Thyroid gland (tissue), 4 donors: ENCODE data around the gene DOCK10. TPM values are rescaled to one million over a fixed set of nuclear protein-coding genes. Genes with fewer than 3 reads are reported as not detected.
"Not testable (repeated sequence)": the region's sequence is repeated elsewhere in the genome, so short reads cannot be mapped to it uniquely, and the experiment has no call there.

Experiments used
- DNase-seq, 2 donors: peaks; one replicate each; pipeline ENCODE4 v3.0.0-alpha.2; 2019
- H3K27ac ChIP-seq, 3 donors: fragments of 200-600 bp; sonication (generic); 1 replicate in 2 of 3; 2 replicates in 1 of 3; pipeline ENCODE4 v1.5.1; 2016 to 2019; ENCODE audit warnings: mild to moderate bottlenecking in 1 of 3, moderate library complexity in 1 of 3
- H3K27me3 ChIP-seq: fragments of 200-600 bp; sonication (generic); one replicate; pipeline ENCODE4 v1.5.1; 2019
- H3K36me3 ChIP-seq, 2 donors: fragments of 200-600 bp; sonication (generic); one replicate each; pipeline ENCODE4 v1.5.1; 2016 to 2019
- H3K4me1 ChIP-seq, 2 donors: fragments of 200-600 bp; sonication (generic); one replicate each; pipeline ENCODE4 v1.5.1; 2017 to 2019
- H3K4me3 ChIP-seq, 3 donors: fragments of 200-600 bp; sonication (generic); replicated peaks in 1 of 3; 1 replicate in 2 of 3; 2 replicates in 1 of 3; pipeline ENCODE4 v1.5.1; 2016; ENCODE audit warnings: mild to moderate bottlenecking in 1 of 3
- H3K9me3 ChIP-seq: fragments of 200-600 bp; sonication (generic); one replicate; pipeline ENCODE4 v1.5.1; 2017
- POLR2A ChIP-seq, 2 donors: fragments of 450-650 bp; IDR thresholded peaks; one replicate each; pipeline ENCODE4 v1.6.1; 2017; ENCODE audit warnings: antibody characterized with exemption in 2 of 2, mild to moderate bottlenecking in 2 of 2, moderate library complexity in 1 of 2
- WGBS, 2 donors: methylation state at CpG; one replicate each; pipeline ENCODE4 v1.1.5; 2017; 5-methylcytosine and 5-hydroxymethylcytosine counted together
- intact Hi-C: fragments of 100-400 bp; cut with DNase I; formaldehyde crosslinking; loops from one replicate; pipeline ENCODE4 v1.15.1; 2023
- total RNA-seq, 4 donors: library from RNA; depleted of rRNA; stranded (reverse); fragments of >200 nt; gene quantifications; one replicate each; pipeline ENCODE4 v1.2.3, GENCODE V29; 2016
- TF ChIP-seq, protein P1 (sequence below), 6 experiments: fragments of 200-600 bp in 3 of 6; fragments of 450-650 bp in 3 of 6; sonication (generic) in 3 of 6; IDR thresholded peaks; one replicate each; pipeline ENCODE4 v1.5.1; 2016 to 2019; ENCODE audit warnings: antibody characterized with exemption in 6 of 6, mild to moderate bottlenecking in 2 of 6, inconsistent platforms in 1 of 6, moderate library complexity in 1 of 6

Gene DOCK10
- total RNA-seq, 4 donors from 2014 or later: 4.6 to 8.9 (median 7.1) TPM

DNA sequence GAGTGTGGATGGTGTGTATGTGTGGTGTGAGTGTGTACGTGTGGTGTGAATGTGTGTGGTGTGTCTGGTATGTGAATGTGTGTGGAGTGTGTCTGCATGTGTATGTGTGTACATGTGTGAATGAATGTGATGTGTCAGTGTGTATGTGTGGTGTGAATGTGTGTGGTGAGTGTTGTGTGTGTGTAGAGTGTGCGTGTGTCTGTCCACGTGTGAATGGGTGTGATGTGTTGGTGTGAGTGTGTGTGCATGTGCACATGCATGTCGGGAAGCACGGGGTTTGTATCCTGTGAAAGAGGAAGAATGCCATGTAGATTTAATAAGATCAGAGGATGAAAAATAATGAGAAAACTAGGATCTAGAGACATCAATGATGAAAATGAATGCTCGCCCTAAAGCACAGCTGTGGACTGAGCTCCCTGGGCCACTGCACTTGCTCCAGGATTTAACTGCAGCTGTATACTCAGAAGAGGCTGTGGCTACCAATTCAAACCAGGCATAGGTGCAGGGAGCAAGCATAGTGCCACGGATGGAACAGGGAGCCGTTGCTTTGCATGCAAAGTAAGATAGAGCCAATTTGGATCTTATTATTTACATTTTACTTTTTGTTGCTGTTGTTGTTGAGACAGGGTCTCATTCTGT is 122.7 kb downstream of the DOCK10 start:
- no peak overlapping the region for H3K4me3 ChIP-seq
- WGBS, 2 donors: 87 to 88% methylated on average over 8 of the region's 8 CpGs
- H3K27me3 ChIP-seq: no peaks in the 10 kb centered on the region
- H3K9me3 ChIP-seq: no peaks in the 10 kb centered on the region
- no peak for TF ChIP-seq POLR2A (IDR thresholded peaks at IDR 0.05)
- TF ChIP-seq, protein P1, sequence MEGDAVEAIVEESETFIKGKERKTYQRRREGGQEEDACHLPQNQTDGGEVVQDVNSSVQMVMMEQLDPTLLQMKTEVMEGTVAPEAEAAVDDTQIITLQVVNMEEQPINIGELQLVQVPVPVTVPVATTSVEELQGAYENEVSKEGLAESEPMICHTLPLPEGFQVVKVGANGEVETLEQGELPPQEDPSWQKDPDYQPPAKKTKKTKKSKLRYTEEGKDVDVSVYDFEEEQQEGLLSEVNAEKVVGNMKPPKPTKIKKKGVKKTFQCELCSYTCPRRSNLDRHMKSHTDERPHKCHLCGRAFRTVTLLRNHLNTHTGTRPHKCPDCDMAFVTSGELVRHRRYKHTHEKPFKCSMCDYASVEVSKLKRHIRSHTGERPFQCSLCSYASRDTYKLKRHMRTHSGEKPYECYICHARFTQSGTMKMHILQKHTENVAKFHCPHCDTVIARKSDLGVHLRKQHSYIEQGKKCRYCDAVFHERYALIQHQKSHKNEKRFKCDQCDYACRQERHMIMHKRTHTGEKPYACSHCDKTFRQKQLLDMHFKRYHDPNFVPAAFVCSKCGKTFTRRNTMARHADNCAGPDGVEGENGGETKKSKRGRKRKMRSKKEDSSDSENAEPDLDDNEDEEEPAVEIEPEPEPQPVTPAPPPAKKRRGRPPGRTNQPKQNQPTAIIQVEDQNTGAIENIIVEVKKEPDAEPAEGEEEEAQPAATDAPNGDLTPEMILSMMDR (IDR thresholded peaks at IDR 0.05): no peak
- H3K27ac ChIP-seq: no peak overlapping the region
- no peak for DNase-seq
- no peaks in the 10 kb centered on the region for H3K36me3 ChIP-seq
- intact Hi-C loops: no loop called here
- H3K4me1 ChIP-seq: no peaks in the 10 kb centered on the region

- no peak for DNase-seq
Measured at GRCh38 chr2:224918626-224919471, 123.4 kb downstream of the DOCK10 start.

DNA sequence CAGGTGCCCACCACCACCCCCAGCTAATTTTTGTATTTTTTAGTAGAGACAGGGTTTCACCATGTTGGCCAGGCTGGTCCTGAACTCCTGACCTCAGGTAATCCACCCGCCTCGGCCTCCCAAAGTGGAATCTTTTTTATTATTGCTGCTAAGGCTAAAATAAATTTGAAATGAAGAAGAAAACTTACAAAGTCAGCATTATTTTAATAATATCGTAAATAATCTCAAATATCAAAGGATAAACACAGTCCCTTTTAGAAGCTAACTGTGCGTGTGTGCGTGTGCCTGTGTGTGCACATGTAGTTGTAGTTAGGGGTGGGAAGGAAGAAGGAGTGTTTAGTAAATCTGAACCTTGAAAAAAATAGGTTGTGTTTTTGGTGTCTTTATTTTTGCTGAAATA is 125.0 kb downstream of the DOCK10 start:
- WGBS, 2 donors: 95 to 98% methylated on average over 5 of the region's 5 CpGs

More at GRCh38 chr2:224918626-224919471, 123.4 kb downstream of the DOCK10 start:
- intact Hi-C loops: no loop called here
- Histone ChIP-seq H3K36me3 (no peaks in the 10 kb centered on the region), H3K4me1 (no peaks in the 10 kb centered on the region), H3K4me3 (no peak overlapping the region), H3K27ac (no peak overlapping the region), H3K9me3 (no peaks in the 10 kb centered on the region), H3K27me3 (no peaks in the 10 kb centered on the region)
- WGBS, 2 donors: 90 to 96% methylated on average over 4 of the region's 4 CpGs
- no peak for TF ChIP-seq POLR2A (IDR thresholded peaks at IDR 0.05)
- TF ChIP-seq, protein P1 (IDR thresholded peaks at IDR 0.05): no peak

DNA sequence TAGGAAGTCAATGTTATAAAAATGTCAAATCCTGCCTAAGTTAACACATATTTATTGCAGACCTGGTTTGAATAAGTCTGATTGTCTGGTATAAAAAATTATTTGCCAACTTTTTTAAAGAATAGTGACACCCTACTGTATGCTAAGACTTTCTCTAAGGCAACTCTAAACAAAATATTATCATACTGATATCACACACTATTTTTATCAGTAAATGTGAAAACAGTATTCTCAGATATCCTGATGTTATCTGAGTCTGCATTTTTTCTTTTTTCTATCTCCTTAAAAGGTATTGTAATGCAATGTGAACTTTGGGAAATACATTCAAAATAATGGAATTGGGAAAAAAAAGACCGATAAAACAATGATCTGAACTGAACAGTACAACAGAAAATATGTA is 127.1 kb downstream of the DOCK10 start:
- 95% methylated on average over 1 of the region's 1 CpG for WGBS, 2 donors

More for the DNA sequence above, 125.0 kb downstream of the DOCK10 start:
- H3K4me1 ChIP-seq, H3K36me3 ChIP-seq, intact Hi-C loops, H3K9me3 ChIP-seq, H3K27ac ChIP-seq, H3K27me3 ChIP-seq, DNase-seq, H3K4me3 ChIP-seq: not testable (repeated sequence)

GRCh38 chr2:224910574-224910925 is 131.7 kb downstream of the DOCK10 start:
- TF ChIP-seq POLR2A (IDR thresholded peaks at IDR 0.05): no peak
- TF ChIP-seq, protein P1 (IDR thresholded peaks at IDR 0.05): no peak
- intact Hi-C loops: no loop called here
- Histone ChIP-seq H3K4me3 (no peak overlapping the region), H3K9me3 (no peaks in the 10 kb centered on the region), H3K27me3 (no peaks in the 10 kb centered on the region), H3K4me1 (peaks cover 6 to 9% of the 10 kb centered on the region in 2 donors), H3K27ac (peak overlapping the region in 1 of 3 donors; percentile 31), H3K36me3 (no peaks in the 10 kb centered on the region)
- 59 to 61% methylated on average over 1 of the region's 1 CpG for WGBS, 2 donors
- no peak for DNase-seq

More for the DNA sequence above, 127.1 kb downstream of the DOCK10 start:
- TF ChIP-seq, protein P1 (IDR thresholded peaks at IDR 0.05): no peak
- no peak for TF ChIP-seq POLR2A (IDR thresholded peaks at IDR 0.05)
- intact Hi-C loops: no loop called here
- no peaks in the 10 kb centered on the region for H3K9me3 ChIP-seq
- no peaks in the 10 kb centered on the region for H3K27me3 ChIP-seq
- H3K36me3 ChIP-seq: no peaks in the 10 kb centered on the region
- no peak overlapping the region for H3K27ac ChIP-seq
- no peak overlapping the region for H3K4me3 ChIP-seq
- no peak for DNase-seq
- H3K4me1 ChIP-seq: peaks cover 0 to 4% of the 10 kb centered on the region in 2 donors
